Neural progenitor cell (in vitro differentiated cells): Measurements from ENCODE around the gene ACOT7.

Experiments
- EZH2 ChIP-seq: fragments of 200-600 bp; sonication (generic); IDR thresholded peaks from 2 replicates; pipeline ENCODE4 v1.6.1; 2017; ENCODE audit warnings: antibody characterized with exemption, mild to moderate bottlenecking, moderate library complexity
- EZH2phosphoT487 ChIP-seq: fragments of 200-600 bp; sonication (generic); IDR thresholded peaks from 2 replicates; pipeline ENCODE4 v1.6.1; 2017; ENCODE audit warnings: antibody characterized with exemption
- TF ChIP-seq, protein P1 (sequence below): fragments of 200-600 bp; sonication (generic); IDR thresholded peaks from 2 replicates; pipeline ENCODE4 v1.5.1; 2017; ENCODE audit warnings: antibody characterized with exemption, mild to moderate bottlenecking

DNA sequence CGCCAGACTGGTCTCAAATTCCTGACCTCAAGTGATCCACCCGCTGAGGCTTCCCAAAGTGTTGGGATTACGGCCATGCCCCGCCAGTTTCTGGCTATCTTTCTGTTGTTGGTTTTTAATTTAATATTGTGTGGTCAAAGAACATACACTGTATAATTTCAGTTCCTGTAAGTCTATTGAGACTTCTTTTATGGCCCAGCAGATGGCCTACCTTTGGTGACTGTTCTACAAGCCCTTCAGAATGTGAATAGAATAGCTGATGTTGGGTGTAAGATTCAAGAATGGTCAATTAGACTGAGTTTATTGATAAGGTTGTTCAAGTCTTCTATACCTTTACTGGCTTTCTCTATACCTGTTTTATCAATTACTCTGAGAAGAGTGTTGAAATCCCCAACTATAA, 15.5 kb upstream of the ACOT7 start:
- TF ChIP-seq, protein P1, sequence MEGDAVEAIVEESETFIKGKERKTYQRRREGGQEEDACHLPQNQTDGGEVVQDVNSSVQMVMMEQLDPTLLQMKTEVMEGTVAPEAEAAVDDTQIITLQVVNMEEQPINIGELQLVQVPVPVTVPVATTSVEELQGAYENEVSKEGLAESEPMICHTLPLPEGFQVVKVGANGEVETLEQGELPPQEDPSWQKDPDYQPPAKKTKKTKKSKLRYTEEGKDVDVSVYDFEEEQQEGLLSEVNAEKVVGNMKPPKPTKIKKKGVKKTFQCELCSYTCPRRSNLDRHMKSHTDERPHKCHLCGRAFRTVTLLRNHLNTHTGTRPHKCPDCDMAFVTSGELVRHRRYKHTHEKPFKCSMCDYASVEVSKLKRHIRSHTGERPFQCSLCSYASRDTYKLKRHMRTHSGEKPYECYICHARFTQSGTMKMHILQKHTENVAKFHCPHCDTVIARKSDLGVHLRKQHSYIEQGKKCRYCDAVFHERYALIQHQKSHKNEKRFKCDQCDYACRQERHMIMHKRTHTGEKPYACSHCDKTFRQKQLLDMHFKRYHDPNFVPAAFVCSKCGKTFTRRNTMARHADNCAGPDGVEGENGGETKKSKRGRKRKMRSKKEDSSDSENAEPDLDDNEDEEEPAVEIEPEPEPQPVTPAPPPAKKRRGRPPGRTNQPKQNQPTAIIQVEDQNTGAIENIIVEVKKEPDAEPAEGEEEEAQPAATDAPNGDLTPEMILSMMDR = no peak
- TF ChIP-seq EZH2 (no peak), EZH2phosphoT487 (no peak)
